GM19328 (cell line): ENCODE results near the gene ADGRV1.
A peak's percentile ranks its signal among the peaks of the same experiment; 100 is the strongest.

ENCODE experiments used
- ATAC-seq: cut with Tn5 transposase; IDR thresholded peaks from one replicate; pipeline ENCODE4 v1.9.1; 2021; ENCODE audit warnings: mild to moderate bottlenecking, moderate library complexity; ENCODE audit not compliant: unreplicated experiment

ADGRV1 gene

DNA sequence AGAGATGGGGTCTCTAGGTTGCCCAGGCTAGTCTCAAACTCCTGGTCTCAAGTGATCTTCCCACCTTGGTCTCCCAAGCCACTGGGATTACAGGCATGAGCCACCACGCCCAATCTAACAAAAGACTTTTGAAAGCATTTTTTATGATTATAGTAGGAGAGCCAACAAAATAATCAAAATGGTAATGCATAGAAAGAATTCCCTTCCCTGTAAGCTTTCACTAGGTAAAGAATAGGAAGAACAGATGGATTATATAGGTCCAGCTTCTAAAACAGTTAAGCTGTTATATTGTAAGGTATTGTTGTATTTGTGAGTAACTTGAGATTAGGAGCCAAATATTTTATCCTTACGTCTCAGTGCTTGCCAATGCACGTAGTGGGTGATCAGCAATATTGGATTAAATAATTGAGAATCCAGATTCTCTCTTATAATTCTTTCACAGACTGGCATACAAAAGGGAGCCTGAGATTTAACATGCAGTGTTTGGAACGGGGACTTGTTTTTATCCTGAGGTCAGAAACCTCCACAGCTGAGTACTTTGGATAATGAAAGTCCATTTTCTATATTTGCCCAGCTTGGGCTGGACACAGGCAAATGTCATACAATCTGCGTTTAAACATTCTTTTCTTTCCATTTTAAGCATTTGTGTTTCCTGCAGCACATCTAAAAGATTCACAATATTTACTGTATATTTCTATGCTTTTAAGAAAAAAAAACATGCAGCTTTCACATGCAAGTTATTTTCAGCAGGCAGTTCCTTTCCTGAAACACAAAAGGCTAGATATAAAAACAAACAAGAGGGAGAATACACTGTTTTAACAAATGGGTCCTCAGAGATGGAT is 586.1 kb downstream of the ADGRV1 start:
- ATAC-seq: no peak

- ATAC-seq: no peak
These were observed 586.7 kb downstream of the ADGRV1 start for GRCh38 chr5:91145333-91145620.

DNA sequence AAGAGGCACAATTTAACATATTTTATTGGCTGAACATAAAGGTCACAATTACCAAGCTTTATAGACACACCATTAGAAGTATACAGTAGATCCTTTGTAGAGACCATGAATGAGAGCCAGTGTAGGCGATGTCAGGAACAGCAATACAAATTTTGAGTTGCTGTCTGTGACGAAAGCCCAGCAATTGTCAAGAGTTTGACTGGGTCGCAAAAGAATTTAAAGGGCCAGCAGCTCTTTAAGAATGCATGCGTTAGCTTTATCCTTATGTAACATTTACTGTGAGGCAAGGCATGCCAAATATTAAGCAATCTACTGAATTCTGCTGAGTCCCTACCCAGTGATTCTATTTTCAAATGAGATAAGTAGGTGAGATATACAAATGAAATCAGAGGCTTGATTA is 587.6 kb downstream of the ADGRV1 start:
- no peak for ATAC-seq

- no peak for ATAC-seq
These were observed 588.5 kb downstream of the ADGRV1 start for GRCh38 chr5:91146905-91147600.

- no peak for ATAC-seq
These were observed 591.6 kb downstream of the ADGRV1 start for GRCh38 chr5:91150234-91150633.

- ATAC-seq: no peak
These were observed 592.0 kb downstream of the ADGRV1 start for GRCh38 chr5:91150636-91151035.

GRCh38 chr5:91151947-91152346 is 593.4 kb downstream of the ADGRV1 start:
- no peak for ATAC-seq

DNA sequence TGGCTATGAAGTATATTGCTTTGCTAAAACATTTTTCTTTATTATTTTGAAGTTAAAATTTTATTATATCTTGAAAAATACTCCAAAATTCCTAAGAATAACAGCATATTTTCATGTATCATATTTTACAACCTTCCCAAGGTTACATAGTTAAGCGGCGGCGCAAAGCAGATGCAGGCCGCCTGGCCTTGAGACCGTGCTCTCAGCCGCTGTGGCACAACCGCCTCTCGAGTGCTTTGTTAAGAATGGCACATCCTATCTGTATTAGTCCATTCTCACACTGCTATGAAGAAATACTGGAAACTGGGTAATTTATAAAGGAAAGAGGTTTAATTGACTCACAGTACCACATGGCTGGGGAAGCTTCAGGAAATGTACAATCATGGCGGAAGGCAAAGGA is 595.7 kb downstream of the ADGRV1 start:
- no peak for ATAC-seq

- ATAC-seq: no peak
These were observed 596.7 kb downstream of the ADGRV1 start for GRCh38 chr5:91155274-91155673.

GRCh38 chr5:91156242-91156641 is 597.6 kb downstream of the ADGRV1 start:
- ATAC-seq: no peak

DNA sequence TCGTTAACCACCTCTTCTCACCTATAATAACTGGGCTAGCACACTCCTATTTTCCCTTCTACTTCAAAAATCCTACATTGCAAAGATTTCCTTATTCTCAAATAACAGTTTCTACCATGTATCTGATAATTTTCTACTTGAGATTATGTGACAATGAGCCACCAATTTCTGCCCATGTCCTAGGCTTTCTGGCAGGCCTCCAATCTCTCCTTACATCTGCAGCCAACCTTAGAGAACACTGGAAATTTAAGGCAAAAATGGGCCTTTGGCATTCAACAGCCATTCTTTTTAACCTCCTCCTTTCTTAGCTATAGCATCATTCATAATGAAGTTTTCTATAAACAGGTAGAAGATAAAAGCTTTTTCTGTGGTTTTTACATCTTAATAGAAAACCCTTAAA is 599.4 kb downstream of the ADGRV1 start:
- ATAC-seq: no peak

DNA sequence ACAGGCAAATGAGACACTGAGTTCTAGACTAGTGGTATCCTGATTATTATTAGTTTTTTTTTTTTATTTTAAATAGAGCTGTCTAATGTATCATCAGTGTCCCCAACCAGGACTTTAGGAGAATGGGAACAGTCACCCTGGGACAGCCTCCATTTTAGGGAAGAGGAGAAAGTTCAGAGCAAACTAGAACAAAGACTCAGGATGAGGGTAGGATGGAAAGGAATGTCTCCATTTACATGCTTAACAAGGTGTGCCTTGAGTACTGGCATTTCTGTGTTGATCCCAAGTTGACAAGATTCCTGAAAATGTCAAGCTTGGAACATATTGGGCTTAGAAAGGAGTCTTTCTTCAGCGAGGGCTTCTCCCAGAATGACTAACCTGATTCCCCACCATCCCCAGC is 601.0 kb downstream of the ADGRV1 start:
- ATAC-seq: no peak

DNA sequence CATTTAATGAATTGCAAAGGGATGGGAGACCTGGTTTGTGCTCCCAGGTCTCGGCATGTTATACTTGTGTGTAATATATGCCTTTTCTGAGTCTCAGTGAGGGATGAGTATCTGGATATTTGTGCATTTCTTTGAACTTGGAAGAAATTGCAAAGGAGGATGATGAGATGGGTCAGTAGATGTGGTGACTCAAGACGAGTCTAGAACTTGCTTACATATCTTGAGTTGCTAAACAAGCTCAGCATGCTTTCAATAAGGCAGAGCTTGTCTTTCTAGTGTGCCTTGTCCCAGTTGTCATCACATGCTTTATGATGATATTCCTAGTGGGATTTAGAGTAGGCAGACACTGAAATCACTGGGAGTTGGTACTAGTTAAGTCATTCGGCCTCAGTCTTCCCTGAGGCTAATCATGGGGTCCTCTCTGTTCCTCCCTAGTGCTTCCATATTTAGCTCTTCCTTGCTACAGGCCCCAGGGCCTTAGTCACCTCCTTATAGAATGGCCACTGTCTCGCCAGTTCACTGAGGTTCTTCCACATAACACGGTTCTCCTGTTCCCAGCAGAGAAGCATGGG is 602.2 kb downstream of the ADGRV1 start:
- no peak for ATAC-seq

- ATAC-seq: peak; percentile 99
These were observed 604.2 kb downstream of the ADGRV1 start for GRCh38 chr5:91162534-91163381.

DNA sequence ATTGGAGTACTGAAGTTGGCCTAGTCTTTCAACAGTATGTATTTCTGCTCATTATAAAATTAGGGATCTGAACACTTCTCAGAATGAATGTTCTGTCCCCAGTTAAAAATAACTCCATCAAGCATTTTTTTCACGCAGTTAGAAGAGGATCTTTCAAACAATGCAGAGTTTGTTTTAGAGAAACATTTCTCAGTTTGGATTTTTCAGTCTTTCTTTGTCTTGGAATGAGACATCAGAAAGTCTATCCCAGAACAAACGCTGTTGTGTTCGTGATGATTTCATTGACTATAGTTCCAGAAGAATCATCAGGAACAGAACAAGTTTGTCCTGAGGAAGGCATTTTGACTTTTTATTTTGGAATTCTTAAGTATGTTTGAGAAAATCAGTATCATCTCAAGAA is 605.8 kb downstream of the ADGRV1 start:
- no peak for ATAC-seq

GRCh38 chr5:91166059-91166807 is 607.6 kb downstream of the ADGRV1 start:
- no peak for ATAC-seq

DNA sequence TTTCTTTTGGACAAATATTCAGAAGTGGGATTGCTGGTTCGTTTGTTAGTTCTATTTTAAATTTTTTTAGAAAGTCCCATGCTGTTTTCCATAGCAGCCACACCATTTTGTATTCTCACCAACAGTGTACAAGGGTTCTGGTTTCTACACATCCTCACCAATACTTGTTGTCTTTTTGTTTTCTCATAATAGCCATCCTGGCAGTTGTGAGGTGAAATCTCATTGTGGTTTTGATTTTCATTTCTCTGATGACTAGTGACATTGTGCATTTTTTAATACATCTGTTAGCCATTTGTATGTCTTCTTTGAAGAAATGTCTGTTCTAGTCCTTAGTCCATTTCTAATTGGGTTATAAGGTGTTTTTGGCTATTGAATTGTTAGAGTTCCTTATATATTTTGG is 610.3 kb downstream of the ADGRV1 start:
- no peak for ATAC-seq

GRCh38 chr5:91170266-91170665 is 611.7 kb downstream of the ADGRV1 start:
- ATAC-seq: no peak

DNA sequence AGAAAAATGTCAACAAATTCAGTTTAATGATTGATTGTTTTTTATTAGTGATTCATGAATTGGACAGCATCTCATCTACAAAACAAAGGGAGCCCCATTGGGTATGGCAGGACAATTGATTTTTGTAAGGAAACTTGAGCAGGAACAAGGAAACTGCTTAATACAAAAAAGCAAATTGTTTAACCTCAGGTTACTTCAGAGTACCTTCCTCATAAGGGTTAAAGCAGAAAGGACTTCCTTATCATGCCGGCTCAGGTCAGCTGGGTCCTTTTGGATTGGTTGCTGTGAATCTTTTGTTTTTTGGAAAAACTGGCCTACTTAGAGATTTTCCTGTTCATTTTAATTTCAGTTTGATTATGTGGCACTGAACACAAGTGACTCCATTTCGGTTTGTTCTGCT is 612.7 kb downstream of the ADGRV1 start:
- no peak for ATAC-seq

DNA sequence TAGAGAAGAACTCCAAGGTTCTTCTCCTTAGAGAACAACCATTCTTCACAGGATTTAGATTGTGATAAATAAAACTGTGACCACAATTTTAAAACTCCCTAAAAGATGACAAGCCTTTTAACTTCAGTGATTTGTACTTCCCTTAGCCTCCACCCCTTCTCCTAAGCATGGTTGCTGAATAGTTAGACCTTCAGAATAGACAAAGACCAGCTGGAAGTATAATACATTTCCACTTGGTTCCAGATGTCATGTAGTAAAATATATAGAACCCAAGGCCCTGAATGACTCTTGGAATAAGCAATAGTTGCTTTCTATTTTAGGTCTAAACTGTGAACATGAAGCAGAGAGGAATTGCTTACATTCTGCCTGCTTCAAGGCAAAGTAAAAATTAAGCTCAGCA is 615.8 kb downstream of the ADGRV1 start:
- no peak for ATAC-seq

DNA sequence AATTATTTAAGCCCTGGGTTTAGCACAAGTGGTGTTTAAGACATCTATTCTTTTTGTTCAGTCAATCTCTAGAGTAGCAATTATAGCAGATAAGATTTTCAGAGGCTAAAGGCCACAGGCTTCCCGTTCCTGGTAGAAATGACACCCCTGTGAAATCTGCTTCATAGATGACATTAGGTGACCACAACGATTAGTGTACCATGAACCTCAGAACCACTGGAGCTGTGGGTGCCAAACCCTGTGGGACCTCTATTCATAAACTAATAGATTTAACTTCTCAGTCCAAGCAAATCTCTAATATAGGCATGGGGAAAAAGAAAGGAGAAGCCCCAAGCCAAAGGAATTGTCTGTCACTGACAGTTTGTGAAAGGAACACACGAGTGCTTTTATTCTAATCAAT is 617.1 kb downstream of the ADGRV1 start:
- no peak for ATAC-seq
